HG02885 (cell line): ENCODE measurements around the gene SH3BP1.
A peak's percentile ranks its signal among the peaks of the same experiment; 100 is the strongest.
"Not testable (repeated sequence)": the region's sequence is repeated elsewhere in the genome, so short reads cannot be mapped to it uniquely, and the experiment has no call there.

ENCODE experiments used
- ATAC-seq: cut with Tn5 transposase; IDR thresholded peaks from one replicate; pipeline ENCODE4 v1.9.1; 2021; ENCODE audit warnings: mild to moderate bottlenecking; ENCODE audit not compliant: unreplicated experiment, poor library complexity

SH3BP1 gene

GRCh38 chr22:37655252-37655563 is 15.7 kb downstream of the SH3BP1 start:
- no peak for ATAC-seq

DNA sequence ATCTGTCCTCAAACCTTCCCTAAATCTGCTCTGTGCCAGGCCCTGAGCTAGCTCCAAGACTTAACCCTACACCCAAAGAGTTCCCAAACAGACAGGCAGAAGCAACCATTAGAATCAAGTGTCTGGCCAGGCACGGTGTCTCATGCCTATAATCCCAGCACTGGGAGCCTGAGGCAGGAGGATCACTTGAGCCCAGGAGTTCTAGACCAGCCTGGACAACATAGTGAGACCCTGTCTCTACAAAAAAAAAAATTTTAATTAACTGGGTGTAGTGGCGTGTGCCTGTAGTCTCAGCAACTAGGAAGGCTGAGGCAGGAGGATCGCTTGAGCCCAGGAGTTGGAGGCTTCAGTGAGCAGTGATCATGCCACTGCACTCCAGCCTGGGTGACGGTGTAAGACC is 17.1 kb downstream of the SH3BP1 start:
- ATAC-seq: not testable (repeated sequence)

DNA sequence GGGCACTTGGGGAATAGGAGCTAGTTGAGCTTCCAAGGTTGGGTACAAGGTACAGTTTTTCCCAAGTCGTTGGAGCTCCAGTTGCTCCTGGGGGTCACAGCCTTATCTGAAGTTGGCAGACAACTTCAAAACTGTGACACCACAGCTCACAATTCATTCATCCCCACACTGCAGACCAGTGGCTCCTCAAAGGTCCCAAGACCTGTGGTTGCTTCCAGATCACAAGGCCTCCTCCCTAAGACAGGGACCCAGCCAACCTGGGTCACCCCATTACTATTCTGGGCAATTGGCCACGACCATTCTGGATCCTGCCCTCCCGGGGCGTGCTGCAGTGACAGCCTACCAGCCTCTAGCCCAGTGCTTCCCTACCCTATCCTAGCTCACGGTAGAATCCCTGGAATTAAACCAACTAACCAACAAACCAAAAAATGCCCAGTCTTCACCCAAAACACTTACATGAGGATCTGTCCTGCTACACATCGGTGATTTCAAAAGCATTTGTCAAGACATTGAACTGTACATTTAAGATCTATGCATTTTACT is 18.2 kb downstream of the SH3BP1 start:
- ATAC-seq: no peak

DNA sequence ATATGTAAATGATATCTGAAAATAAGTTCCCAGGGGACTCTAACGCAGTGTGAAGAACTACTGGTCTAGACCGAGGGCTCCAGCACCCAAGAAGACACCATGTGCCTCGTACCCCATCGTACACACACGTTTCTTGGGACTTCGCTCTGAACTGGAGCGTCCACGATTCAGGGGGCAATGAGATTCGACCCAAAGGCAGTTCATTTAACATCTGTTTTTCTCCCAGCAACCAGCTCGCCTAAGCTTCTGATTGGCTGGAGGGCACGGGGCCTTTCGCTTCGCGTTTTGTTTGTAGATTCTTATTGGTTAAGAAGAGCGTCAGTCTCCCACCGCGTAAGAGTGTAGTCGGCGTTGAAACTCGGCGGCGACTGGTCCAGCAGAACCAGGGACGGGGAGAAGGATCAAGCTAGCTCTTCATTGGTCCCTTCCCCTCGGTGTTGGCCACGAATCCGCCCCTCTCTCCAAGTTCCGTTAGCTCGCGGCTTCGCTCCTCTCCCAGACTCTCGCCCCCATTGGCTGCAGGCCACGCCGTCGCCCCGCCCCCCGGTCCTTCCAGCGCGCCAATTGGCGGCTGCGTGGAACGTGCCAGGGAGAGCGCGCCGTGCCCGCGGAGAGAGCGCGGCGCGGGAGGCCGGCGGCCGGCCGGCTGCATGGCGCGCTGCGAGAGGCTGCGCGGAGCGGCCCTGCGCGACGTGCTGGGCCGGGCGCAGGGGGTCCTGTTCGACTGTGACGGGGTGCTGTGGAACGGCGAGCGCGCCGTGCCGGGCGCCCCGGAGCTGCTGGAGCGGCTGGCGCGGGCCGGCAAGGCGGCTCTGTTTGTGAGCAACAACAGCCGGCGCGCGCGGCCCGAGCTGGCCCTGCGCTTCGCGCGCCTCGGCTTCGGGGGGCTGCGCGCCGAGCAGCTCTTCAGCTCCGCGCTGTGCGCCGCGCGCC is 18.9 kb downstream of the SH3BP1 start, which contains the start of gene PDXP:
TSS of gene PDXP (plus strand) at position 591 of the 933 bp plus-strand sequence. CDS start at position 651, 60 bp downstream.
- ATAC-seq: peak; percentile 85

- ATAC-seq: peak; percentile 17
Observed at GRCh38 chr22:37659066-37659896, 19.8 kb downstream of the SH3BP1 start.

DNA sequence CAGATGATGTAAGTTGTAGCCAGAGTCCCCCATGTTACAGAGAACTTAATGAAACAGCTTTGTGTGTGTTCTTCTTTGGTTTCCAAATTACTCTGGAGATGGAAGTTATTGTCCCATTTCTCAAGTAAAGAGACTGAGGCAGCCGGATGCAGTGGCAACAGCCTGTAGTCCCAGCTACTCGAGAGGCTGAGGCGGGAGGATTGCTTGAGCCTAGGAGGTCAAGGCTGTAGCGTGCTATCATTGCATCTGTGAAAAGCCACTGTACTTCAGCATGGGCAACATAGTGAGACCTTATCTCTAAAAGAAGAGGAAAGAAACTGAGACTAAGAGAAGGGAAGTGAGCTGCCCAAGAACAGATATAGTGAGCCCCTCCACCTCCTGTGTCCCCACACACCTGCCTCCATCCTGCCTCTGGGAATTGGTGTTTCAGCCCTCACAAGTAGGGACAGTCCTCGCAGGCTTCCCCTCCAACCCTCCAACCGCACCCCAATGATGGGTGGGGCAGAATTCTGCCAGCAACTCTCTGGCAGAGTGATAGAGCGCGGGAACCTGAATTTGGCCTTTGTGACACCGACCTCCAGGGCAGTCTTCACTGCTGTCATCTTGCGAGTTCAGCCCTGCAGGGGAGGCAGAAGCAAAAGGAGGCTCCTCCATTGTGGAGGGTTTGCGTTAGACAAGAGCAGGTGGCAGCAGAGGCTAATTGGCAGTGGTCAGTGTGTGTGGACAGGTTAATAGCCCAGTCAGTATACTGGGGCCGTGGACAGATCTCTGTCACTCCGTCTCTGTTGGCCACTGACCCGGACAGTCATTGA is 20.6 kb downstream of the SH3BP1 start:
- no peak for ATAC-seq

DNA sequence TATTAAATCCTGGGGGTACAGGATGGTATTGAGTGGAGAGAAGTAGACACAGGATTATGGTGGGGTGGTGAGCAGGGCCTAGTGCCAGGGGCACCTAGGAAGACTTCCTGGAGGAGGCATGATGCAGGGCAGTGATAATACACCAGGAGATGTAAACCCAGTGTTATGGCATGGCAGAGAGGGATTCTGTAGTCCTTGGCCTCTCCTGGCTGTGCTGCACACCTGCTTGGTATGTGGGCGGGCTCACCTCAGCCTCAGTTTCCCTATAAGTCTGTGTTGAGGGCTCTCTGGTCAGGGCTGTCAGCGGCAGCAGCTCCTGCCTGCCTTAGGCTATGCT is 21.2 kb downstream of the SH3BP1 start:
- ATAC-seq: no peak

DNA sequence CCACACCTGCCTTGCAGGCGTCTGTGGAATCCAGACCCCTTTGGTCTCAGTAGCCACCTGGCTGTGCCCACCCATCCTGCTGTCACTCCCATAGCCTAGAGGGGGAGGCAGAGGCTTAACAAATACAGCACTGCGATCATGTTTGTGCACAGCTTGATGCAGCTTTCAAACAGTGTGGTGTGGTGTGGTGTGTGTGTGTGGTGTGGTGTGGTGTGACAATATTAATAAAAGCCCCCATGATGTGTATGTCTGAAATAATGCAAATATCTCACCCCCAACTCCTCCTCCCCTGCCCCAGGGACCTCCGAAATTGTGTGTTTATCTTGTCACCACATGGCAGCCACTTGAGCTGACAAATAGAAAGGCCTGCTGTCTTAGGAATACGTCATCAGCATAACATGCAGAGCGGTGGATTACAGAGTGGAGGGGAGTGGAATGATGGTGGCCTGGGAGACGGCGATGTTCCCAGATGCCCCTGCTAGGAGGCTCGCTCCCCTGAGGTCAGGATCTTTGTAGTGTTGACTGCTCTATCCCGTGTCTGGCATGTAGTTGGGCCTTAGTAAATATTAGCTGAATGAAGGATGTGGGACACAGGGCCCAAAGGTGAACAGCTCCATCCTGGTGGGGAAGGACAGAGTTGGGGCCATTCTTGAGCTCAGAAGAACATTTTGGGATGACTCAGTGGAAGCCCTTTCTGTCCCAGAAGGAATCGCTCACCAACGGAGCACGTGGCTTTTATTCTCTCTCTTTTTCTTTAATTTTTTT is 21.9 kb downstream of the SH3BP1 start:
- ATAC-seq: no peak

DNA sequence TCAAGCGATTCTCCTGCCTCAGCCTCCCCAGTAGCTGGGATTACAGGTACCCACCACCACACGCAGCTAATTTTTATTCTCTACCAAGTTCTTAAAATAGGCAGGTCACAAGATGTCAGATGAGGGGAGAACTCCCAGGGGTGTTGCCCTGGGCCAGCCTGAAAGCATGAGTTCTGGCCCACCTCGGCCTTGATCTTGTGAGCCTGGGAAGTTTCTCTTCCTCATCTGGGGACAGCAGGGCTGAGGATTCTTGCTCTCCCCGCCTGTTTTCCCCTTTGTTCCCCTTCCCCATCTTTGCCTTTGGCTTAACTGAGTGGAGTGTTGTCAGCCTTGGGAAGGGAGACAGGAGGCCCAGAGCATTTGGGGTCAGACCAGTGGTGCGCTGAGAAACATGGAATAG is 22.6 kb downstream of the SH3BP1 start:
- ATAC-seq: no peak

DNA sequence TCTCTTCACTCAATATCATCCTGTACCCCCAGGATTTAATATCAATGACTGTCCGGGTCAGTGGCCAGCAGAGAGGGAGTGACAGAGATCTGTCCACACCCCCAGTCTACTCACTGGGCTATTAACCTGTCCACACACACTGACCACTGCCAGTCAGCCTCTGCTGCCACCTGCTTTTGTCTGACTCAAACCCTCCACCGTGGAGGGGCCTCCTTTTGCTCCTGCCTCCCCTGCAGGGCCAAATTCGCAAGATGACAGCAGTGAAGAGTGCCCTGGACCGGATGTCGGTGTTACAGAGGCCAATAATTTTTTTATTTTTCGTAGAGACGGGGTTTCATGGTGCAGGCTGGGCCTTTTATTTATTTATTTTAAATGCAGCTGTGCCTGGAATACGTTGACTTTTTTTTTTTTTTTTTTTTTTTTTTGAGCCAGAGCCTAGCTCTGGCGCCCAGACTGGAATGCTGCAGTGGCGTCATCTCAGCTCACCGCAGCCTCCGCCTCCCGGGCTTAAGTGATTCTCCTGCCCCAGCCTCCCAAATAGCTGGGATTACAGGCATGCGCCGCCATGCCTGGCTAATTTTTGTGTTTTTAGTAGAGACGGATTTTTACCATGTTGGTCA is 24.2 kb downstream of the SH3BP1 start:
- ATAC-seq: no peak

DNA sequence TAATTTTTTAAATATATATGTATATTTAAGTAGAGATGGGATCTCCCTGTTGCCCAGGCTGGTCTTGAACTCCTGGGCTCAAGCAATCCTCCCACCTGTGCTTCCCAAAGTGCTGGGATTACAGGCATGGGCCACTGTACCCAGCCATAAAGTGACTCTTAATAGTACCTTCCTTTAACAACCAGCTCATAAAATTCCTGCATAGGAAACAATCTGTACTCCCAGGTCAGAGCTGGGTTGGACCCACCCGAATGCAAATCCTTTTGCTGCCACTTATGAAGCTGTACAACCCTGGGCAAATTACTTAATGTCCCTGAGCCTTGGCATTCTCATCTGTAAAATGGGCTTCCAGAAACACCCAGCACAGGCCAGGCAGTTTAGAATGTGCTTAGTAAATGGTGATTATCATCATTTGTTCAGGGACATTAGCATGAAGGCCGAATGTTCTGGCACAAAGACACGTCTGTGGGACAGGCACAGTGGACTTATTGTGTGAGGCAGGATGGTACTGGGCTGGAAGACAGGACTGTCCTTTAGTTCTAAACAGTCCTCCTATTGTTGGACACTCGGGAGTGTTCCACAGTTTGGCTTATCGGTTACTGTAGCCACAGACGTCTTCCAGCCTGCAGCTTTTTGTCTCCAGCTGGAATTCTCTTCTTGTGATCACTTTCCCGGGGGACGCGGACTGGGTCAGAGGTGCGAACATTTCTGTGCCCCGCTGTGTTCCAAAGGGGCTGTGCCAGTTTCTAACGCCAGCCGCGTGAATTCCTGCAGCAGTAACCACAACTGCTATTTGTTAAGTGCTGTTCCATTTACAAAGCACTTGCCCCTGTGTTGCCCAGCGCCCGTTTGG is 25.0 kb downstream of the SH3BP1 start:
- ATAC-seq: no peak

DNA sequence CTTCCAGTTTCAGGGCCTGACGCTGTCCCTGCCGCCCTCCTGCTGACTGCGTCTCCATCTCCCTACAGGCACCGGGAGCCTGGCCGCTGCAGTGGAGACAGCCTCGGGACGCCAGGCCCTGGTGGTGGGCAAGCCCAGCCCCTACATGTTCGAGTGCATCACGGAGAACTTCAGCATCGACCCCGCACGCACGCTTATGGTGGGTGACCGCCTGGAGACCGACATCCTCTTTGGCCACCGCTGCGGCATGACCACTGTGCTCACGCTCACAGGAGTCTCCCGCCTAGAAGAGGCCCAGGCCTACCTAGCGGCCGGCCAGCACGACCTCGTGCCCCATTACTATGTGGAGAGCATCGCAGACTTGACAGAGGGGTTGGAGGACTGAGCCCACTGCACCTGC is 26.0 kb downstream of the SH3BP1 start:
- no peak for ATAC-seq

- no peak for ATAC-seq
Observed at GRCh38 chr22:37669586-37669985, 30.1 kb downstream of the SH3BP1 start.

DNA sequence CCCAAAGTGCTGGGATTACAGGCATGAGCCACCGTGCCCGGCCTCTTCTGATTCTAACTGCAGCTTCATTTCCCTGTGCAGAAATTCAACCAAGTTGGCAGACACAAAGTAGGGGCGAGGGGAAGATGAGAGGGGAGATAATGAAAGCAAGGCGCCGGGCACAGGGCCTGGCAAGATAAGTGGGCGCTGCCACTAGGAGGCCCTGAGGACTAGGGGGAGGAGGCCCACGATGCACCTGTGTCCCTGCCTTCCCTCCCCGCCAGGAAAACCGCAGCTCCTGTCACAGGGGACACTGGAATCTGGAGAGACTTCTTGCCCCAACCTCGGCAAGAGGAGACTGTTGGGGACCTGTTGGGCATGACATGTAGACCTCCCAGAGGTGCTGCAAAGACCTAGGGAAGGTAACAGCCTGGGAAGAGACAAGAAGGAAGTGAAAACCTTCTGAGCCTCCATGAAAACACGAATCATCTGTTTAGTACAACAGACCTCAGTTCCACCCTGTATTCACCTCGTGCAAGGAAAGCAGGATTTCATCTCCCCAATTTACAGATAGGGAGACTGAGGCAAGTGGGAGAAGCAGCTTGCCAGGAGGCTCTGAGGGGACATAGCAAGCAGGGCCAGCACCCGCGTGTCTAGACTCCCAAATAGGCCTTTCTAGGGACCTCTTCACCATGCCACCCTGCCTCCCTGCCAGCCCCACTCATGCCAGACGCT is 32.9 kb downstream of the SH3BP1 start:
- ATAC-seq: no peak

DNA sequence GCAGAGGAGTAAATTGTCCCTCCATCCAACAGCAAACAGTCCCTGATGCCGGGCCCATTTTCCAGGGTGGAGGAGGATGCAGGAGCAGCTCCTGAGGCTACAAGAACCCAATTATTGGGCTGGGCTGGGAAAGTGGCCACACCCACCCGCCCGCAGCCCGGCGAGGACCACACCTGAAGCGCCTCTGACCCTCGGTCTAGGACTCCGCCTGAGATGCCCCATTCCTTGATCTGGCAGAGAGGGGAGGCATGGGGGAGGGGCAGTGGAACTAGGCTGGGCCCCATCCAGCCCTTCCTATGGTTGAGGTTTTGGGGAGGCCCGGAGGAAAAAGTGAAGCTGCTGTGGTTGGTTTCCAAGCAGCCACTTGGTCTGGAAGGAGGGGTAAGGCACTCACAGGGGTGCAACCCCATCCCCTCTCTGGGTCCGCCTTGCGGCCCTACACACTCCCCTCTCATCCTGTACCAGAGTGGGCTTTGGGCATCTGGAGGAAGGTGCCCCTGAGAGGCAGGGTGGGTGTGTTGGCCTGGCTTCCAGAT is 33.5 kb downstream of the SH3BP1 start:
- no peak for ATAC-seq

- no peak for ATAC-seq
Observed at GRCh38 chr22:37674248-37674647, 34.8 kb downstream of the SH3BP1 start.
